ENCODE results near the gene RAB7A. TPM values are rescaled to one million over a fixed set of nuclear protein-coding genes. Genes with fewer than 3 reads are reported as not detected.

Gene RAB7A
- total RNA-seq, 4 donors from 2014 or later: 81.0 to 116 (median 87.0) TPM

DNA sequence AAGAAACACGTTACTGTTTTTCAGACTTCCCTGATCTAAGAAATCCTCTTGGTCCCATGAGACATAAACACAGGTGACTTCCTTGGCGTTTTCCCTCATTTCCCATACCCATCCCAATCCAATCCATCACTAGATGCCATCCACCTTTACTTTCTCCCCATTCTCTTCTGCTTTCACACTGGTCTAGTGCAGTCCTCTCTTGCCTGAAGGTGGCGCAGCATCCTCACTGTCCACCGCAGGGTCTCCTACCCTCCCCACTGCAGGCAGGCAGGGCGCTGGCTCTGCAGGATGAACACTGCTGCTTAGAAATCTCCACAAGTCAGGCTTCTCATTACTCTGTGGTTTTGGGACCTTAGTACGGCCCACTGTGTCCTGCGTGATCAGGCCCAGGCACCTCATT, 58.2 kb downstream of the RAB7A start:
- no peaks in the 10 kb centered on the region for H3K36me3 ChIP-seq
- H3K27me3 ChIP-seq: no peaks in the 10 kb centered on the region
- WGBS: 76% methylated on average over 7 of the region's 7 CpGs
- DNase-seq (ENCODE audit: extremely low spot score): no peak
- peaks cover 77 to 99% (median 98%) of the 10 kb centered on the region in 4 donors for H3K4me1 ChIP-seq
- H3K27ac ChIP-seq (replicated peaks in 1 of 4): peak overlapping the region in 2 of 4 donors; percentile 11 to 42
- no peaks in the 10 kb centered on the region for H3K9me3 ChIP-seq
- H3K4me3 ChIP-seq: no peak overlapping the region
- no peak for TF ChIP-seq EP300 (IDR thresholded peaks at IDR 0.05)
- TF ChIP-seq, protein P1, sequence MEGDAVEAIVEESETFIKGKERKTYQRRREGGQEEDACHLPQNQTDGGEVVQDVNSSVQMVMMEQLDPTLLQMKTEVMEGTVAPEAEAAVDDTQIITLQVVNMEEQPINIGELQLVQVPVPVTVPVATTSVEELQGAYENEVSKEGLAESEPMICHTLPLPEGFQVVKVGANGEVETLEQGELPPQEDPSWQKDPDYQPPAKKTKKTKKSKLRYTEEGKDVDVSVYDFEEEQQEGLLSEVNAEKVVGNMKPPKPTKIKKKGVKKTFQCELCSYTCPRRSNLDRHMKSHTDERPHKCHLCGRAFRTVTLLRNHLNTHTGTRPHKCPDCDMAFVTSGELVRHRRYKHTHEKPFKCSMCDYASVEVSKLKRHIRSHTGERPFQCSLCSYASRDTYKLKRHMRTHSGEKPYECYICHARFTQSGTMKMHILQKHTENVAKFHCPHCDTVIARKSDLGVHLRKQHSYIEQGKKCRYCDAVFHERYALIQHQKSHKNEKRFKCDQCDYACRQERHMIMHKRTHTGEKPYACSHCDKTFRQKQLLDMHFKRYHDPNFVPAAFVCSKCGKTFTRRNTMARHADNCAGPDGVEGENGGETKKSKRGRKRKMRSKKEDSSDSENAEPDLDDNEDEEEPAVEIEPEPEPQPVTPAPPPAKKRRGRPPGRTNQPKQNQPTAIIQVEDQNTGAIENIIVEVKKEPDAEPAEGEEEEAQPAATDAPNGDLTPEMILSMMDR (IDR thresholded peaks at IDR 0.05): peak in 2 of 3 experiments; percentile 31 to 35
- intact Hi-C loops (cut with DNase I): no loop called here

DNA sequence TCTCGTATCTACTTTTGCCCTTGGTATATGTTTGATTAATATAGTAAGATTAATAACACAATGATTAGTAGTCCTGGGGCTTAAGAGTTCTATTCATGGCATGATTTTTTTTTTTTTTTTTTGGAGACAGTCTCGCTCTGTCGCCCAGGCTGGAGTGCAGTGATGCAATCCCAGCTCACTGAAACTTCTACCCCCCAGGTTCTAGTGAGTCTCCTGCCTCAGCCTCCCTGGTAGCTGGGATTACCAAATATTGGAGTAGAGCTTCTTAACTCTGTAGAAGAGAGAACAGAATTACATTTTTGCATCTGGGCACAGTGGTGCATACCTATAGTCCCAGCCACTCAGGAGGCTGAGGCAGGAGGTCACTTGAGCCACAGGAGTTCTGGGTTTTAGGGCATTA, 58.9 kb downstream of the RAB7A start:
- Histone ChIP-seq H3K4me1 (peaks cover 75 to 99% (median 98%) of the 10 kb centered on the region in 4 donors), H3K36me3 (no peaks in the 10 kb centered on the region), H3K27ac (replicated peaks in 1 of 4) (peak overlapping the region in 2 of 4 donors; percentile 3 to 11), H3K9me3 (no peaks in the 10 kb centered on the region), H3K27me3 (no peaks in the 10 kb centered on the region), H3K4me3 (no peak overlapping the region)
- no peak for DNase-seq (ENCODE audit: extremely low spot score)
- WGBS: 51% methylated on average over 3 of the region's 3 CpGs
- no peak for TF ChIP-seq EP300 (IDR thresholded peaks at IDR 0.05)
- TF ChIP-seq POLR2A (IDR thresholded peaks at IDR 0.05; ENCODE audit: low read depth): no peak
- TF ChIP-seq, protein P1 (IDR thresholded peaks at IDR 0.05): no peak
- TF ChIP-seq POLR2AphosphoS5 (IDR thresholded peaks at IDR 0.05): no peak
- intact Hi-C loops (cut with DNase I): loop anchor here (5.0 kb wide), 1 partner anchor 48 kb away; no protein-coding TSS in a partner anchor

DNA sequence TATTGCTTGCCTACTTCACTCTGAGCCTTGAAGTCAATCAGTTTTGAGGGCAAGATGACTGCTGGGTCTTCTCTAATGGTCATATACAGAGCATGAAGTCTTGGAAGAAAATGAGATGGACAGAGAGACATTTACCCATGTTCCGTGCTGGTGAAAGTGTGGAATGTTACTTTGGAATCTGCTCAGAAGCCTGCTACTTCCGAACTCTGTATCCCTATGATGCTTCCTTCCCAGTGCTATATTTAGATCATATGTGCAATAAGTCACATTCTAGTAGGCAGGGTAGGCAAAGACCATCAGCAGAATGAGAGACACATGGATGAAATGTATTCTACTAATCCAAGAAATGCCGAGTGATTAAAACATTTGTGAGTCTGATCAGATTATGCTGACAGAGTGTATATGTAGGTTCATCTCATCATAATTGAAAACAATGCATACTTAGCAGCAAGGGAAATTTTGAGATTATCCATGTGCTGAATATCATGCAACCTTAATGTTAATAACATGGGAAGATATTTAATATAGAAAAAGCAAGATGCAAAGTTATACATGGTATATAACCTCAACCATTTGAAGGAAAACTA, 60.5 kb downstream of the RAB7A start:
- intact Hi-C loops (cut with DNase I): loop anchor here (5.0 kb wide), 1 partner anchor 49 kb away; no protein-coding TSS in a partner anchor
- Histone ChIP-seq H3K9me3 (no peaks in the 10 kb centered on the region), H3K4me1 (peaks cover 66 to 98% (median 93%) of the 10 kb centered on the region in 4 donors)

DNA sequence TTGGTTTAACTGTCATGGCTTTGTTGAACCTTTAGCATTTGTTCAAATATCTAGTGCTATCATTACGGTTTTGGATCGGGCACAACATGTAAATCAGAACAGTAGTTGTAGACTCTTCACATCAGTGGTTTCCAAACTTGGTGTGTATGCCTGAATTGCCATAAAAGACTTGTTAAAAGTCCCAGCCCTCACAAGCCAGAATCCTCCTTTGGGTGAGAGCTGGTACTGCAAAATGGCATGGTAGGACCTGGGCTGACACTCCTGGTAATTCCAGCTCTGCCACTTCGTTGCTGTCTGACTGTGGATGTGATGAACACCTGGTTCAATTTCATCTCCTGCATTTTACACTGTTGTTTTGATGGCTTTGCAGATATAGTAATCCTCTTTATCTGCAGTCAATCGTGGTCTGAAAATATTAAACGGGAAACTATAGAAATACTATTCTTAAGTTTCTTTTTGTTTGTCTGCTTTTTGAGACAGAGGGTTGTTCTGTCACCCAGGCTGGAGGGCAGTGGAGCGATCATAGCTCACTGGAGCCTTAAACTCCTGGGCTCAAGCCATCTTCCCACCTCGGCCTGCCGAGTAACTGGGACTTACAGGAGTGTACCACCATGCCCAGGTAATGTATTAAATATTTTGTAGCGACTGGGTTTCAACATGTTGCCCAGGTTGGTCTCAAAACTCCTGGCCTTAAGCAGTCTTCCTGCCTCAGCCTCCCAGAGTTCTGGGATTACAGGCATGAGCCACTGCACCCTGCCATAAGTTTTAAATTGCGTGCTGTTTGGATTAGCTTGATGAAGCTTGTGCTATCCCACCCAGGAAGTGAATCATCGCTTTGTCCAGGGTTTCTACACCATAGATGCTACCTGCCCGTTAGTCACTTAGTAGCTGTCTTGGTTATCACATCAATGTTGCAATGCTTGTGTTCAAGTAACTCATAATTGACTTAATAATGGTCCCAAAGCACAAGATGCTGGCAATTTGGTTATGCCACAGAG, 61.6 kb downstream of the RAB7A start:
- Histone ChIP-seq H3K9me3 (no peaks in the 10 kb centered on the region), H3K27ac (replicated peaks in 1 of 4) (no peak overlapping the region), H3K4me1 (peaks cover 62 to 96% (median 84%) of the 10 kb centered on the region in 4 donors), H3K27me3 (no peaks in the 10 kb centered on the region), H3K4me3 (no peak overlapping the region), H3K36me3 (no peaks in the 10 kb centered on the region)
- intact Hi-C loops (cut with DNase I): loop anchor here (5.0 kb wide), 1 partner anchor 50 kb away; no protein-coding TSS in a partner anchor
- WGBS: 82% methylated on average over 12 of the region's 12 CpGs
- DNase-seq (ENCODE audit: extremely low spot score): no peak
- TF ChIP-seq, protein P1 (IDR thresholded peaks at IDR 0.05): peak in 2 of 3 experiments; percentile 20 to 44
- no peak for TF ChIP-seq POLR2AphosphoS5 (IDR thresholded peaks at IDR 0.05)
- no peak for TF ChIP-seq EP300 (IDR thresholded peaks at IDR 0.05)
- no peak for TF ChIP-seq POLR2A (IDR thresholded peaks at IDR 0.05; ENCODE audit: low read depth)

More for the DNA sequence above, 60.5 kb downstream of the RAB7A start:
- Histone ChIP-seq H3K27ac (replicated peaks in 1 of 4) (peak overlapping the region in 3 of 4 donors; percentile 7 to 12 (median 10)), H3K36me3 (no peaks in the 10 kb centered on the region), H3K27me3 (no peaks in the 10 kb centered on the region), H3K4me3 (no peak overlapping the region)
- no peak for TF ChIP-seq POLR2A (IDR thresholded peaks at IDR 0.05; ENCODE audit: low read depth)
- TF ChIP-seq POLR2AphosphoS5 (IDR thresholded peaks at IDR 0.05): no peak
- no peak for TF ChIP-seq EP300 (IDR thresholded peaks at IDR 0.05)
- TF ChIP-seq, protein P1 (IDR thresholded peaks at IDR 0.05): no peak
- WGBS: 35% methylated on average over 3 of the region's 3 CpGs
- DNase-seq (ENCODE audit: extremely low spot score): no peak
